NT2/D1 (cell line): ENCODE results near the gene AGFG2.

ENCODE experiments used
- SUZ12 ChIP-seq: IDR thresholded peaks from 2 replicates; pipeline ENCODE4 v1.6.1; 2011; ENCODE audit not compliant: insufficient read length, insufficient read depth; ENCODE audit errors: extremely low read depth
- ZNF274 ChIP-seq: IDR thresholded peaks from 2 replicates; pipeline ENCODE4 v1.6.1; 2011; ENCODE audit warnings: mild to moderate bottlenecking, low read depth, low read length

GRCh38 chr7:100563100-100563564 lies 24.1 kb downstream of the AGFG2 start:
- TF ChIP-seq ZNF274: no peak
- no peak for TF ChIP-seq SUZ12
